Measurements from ENCODE around the gene TTC4. TPM values are rescaled to one million over a fixed set of nuclear protein-coding genes. Genes with fewer than 3 reads are reported as not detected.

TTC4 gene
- total RNA-seq, 4 donors from 2014 or later, result 14.0 to 22.1 (median 15.5) TPM

DNA sequence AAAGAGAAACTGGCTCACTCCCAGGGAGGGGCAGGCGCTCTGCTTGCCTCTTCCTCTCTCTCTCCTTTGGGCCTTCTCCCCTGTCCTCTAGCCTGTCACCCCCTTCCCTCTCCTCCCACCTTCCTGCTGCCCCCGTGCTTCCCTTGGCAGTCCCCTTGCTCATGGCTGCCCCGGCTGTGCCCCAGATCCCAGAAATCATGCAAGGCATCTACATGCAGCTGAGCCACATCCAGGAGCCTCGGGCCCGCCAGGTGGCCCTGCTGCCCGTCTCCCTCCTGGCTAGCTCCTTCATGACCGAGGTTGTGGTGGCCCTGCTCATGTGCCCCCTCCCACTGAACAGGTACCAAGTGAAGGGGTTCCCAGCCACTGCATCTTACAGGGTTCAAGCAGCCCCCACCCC is 36.0 kb upstream of the TTC4 start:
- TF ChIP-seq, protein P1, sequence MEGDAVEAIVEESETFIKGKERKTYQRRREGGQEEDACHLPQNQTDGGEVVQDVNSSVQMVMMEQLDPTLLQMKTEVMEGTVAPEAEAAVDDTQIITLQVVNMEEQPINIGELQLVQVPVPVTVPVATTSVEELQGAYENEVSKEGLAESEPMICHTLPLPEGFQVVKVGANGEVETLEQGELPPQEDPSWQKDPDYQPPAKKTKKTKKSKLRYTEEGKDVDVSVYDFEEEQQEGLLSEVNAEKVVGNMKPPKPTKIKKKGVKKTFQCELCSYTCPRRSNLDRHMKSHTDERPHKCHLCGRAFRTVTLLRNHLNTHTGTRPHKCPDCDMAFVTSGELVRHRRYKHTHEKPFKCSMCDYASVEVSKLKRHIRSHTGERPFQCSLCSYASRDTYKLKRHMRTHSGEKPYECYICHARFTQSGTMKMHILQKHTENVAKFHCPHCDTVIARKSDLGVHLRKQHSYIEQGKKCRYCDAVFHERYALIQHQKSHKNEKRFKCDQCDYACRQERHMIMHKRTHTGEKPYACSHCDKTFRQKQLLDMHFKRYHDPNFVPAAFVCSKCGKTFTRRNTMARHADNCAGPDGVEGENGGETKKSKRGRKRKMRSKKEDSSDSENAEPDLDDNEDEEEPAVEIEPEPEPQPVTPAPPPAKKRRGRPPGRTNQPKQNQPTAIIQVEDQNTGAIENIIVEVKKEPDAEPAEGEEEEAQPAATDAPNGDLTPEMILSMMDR (IDR thresholded peaks at IDR 0.05; ENCODE audit: low read depth), result no peak

DNA sequence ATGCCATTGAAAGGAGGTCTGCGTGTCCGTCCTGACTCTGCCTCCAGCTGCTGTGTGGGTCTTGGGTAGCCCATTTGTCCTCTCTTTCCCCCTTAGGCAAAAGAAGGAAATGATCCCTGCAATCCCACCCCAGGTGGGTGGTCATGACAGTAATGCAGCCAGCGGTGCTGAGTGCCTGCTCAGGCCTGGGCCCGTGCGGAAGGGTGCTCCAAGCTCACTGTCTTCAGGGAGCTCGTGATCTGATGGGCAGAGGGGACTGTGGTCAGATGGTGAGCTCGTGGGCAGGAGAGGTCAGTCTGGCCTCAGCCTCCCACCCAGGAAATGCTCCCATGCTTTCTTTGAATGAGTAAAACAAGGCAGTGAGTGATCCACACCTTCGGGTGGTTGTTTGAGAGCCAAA is 35.3 kb upstream of the TTC4 start:
- TF ChIP-seq, protein P1 (IDR thresholded peaks at IDR 0.05; ENCODE audit: low read depth), result no peak

DNA sequence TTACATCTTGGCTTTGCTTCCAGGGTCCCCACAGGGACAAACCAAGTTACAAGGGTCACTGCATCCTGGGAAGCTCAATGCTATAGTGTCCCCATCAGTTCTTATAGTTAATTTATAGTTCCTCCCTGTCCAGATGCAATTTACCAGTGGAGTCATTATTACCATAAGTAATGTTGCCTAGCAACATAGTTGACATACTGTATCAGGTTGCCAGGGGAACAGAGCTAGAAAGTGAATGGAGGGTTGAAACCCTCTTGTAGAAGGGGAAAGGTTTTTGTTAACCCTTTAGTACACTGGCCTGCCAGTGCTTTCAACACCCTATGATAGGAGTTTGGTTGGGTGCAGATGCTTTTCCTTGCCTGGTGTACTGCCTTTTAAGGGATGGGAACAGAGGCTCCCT is 34.3 kb upstream of the TTC4 start:
- TF ChIP-seq, protein P1 (IDR thresholded peaks at IDR 0.05; ENCODE audit: low read depth), result no peak

DNA sequence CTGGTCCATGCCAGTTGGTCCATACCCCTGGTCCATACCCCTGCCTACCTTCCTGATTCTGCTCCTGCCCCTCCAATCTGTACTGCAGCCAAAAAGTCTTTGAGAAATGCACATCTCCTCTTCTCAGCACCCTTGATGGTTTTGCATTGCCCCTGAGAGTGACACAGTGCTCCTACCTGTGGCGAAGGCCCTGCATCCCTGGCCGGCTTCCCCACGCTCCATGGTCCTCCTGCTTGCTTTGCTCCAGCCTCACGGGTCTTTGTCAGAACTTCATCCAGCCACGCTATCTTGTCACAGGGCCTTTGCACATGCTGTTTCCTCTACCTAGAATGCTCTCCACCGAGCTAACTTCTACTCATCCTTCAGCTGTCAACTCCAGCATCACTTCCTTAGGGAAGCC is 32.2 kb upstream of the TTC4 start:
- TF ChIP-seq, protein P1 (IDR thresholded peaks at IDR 0.05; ENCODE audit: low read depth), result no peak

DNA sequence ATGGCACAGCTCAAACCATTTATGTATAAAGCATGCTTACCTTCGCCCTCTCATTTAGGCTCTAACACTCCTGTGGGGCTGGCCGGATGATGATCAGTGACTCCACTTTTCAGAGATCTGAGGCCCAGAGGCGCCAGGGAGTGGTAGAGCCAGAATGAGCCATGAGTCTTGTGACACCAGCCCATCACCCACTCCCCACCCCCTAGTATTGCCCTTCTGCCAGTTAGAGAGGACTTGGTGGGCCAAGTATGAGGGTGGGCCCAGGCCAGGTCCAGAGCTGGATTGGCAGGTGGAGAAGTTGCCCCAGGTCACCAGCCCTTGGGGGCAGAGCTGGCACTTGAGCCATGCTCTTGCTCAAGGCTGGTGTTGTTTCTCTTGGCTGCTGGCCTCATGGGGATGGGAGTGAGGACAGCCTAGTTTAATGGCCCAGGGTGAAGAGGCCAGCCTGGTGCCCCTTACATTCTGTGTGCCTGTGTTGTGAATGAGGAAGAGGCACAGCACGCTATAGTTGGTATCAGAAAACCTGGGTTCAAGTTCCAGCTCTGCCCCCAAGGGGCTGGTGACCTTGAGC is 30.2 kb upstream of the TTC4 start:
- TF ChIP-seq, protein P1 (IDR thresholded peaks at IDR 0.05; ENCODE audit: low read depth), result no peak

DNA sequence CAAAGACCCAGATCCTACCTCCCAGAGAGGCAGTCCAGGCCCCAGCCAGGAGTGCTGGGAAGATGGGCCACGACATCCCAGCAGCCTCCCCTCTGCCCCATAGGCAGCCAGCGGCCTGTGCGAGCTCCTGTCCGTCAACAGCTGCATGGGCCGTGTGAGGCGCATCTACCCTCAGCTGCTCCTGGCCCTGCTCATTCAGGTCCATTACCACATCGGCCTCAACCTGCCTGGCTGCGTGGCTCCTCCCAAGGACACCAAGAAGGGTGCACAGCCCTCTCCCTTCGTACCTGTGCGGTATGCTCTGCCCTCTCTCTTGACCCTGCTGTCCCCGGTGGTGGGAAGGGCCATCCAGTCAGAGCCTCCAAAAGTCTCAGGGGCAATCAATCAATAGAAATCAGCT is 29.5 kb upstream of the TTC4 start:
- TF ChIP-seq, protein P1 (IDR thresholded peaks at IDR 0.05; ENCODE audit: low read depth), result no peak

DNA sequence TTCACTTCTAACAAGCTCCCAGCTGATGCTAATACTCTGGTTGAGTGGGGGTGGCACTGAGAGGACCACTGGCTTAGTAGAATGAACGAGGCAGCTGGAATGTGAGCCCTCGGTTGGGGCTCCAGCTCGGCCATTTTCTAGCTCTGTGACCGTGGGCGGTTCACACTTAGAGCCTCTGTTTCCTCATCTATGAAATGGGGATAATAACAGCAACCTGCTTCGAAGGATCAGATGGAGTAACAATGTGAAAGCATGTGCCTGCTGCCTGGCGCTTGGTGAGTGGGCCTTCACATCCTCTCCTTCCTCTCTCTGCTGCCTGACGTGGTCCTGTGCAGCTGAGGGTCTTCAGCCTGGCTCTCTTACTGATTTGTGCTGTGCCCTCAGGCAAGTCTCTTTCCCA is 20.9 kb upstream of the TTC4 start:
- TF ChIP-seq, protein P1 (IDR thresholded peaks at IDR 0.05; ENCODE audit: low read depth), result no peak
